IMR-90 (cell line): ENCODE measurements around the gene TMEM158. TPM values are rescaled to one million over a fixed set of nuclear protein-coding genes. Genes with fewer than 3 reads are reported as not detected.

Source experiments
- ATAC-seq: fragments of 200-7000 bp; cut with Tn5 transposase; 2 replicates; pipeline ENCODE4 v1.9.1; 2020; ENCODE audit warnings: low read depth, mild to moderate bottlenecking, moderate library complexity
- BruUV-seq: library from RNA; stranded (reverse); fragments of 400-500 nt; replicated peaks from 2 replicates; lab custom pipeline; 2021; lab: Mats Ljungman, UMichigan
- CTCF ChIA-PET: fragments of 300-600 bp; formaldehyde crosslinking; extraction: SDS; loops from one replicate; lab custom pipeline; 2021; ENCODE audit warnings: antibody characterized with exemption; lab: Yijun Ruan, JAX
- POLR2A ChIA-PET: fragments of 300-600 bp; sonication (Branson Sonifier 250); formaldehyde crosslinking; loops from one replicate; lab custom pipeline; 2022; ENCODE audit warnings: antibody characterized with exemption; ENCODE audit not compliant: unreplicated experiment; lab: Charles Lee
- DNase-seq: peaks from one replicate; pipeline ENCODE4 v3.0.0; 2013
- H2AFZ ChIP-seq: replicated peaks from 2 replicates; pipeline ENCODE3; 2013; ENCODE audit warnings: low read length, mild to moderate bottlenecking; ENCODE audit not compliant: poor library complexity
- H2AK5ac ChIP-seq: 2 replicates; pipeline ENCODE4 v1.6.1; 2013; ENCODE audit warnings: low read depth, low read length, inconsistent platforms
- H2AK9ac ChIP-seq: replicated peaks from 2 replicates; pipeline ENCODE3; 2013; ENCODE audit warnings: mild to moderate bottlenecking, low read depth, low read length, moderate library complexity; ENCODE audit not compliant: poor library complexity
- H2BK120ac ChIP-seq: 2 replicates; pipeline ENCODE4 v1.6.1; 2013; ENCODE audit warnings: low read depth, low read length, inconsistent platforms
- H2BK15ac ChIP-seq: 3 replicates; pipeline ENCODE4 v1.6.1; 2013; ENCODE audit warnings: low read depth, low read length, inconsistent platforms
- H2BK20ac ChIP-seq: 2 replicates; pipeline ENCODE4 v1.6.1; 2013; ENCODE audit warnings: low read depth, mild to moderate bottlenecking, inconsistent platforms, low read length, moderate library complexity
- H2BK5ac ChIP-seq: 2 replicates; pipeline ENCODE4 v1.6.1; 2013; ENCODE audit warnings: mild to moderate bottlenecking, low read depth, low read length, inconsistent platforms; ENCODE audit not compliant: poor library complexity, severe bottlenecking
- H3K14ac ChIP-seq: replicated peaks from 2 replicates; pipeline ENCODE4 v1.6.1; 2013; ENCODE audit warnings: low read depth, low read length, inconsistent platforms
- H3K18ac ChIP-seq: 2 replicates; pipeline ENCODE4 v1.6.1; 2013; ENCODE audit warnings: low read depth, low read length, control low read depth
- H3K23ac ChIP-seq: 2 replicates; pipeline ENCODE4 v1.6.1; 2013; ENCODE audit warnings: low read depth, low read length, inconsistent platforms
- H3K27ac ChIP-seq: 2 replicates; pipeline ENCODE4 v1.5.1; 2013; ENCODE audit warnings: mild to moderate bottlenecking, control low read depth, low read length; ENCODE audit not compliant: insufficient read depth
- H3K27me3 ChIP-seq: 2 replicates; pipeline ENCODE4 v1.6.1; 2013; ENCODE audit warnings: low read length; ENCODE audit not compliant: control insufficient read depth, insufficient read depth
- H3K36me3 ChIP-seq: 2 replicates; pipeline ENCODE4 v1.6.1; 2013; ENCODE audit warnings: low read length, mixed read lengths; ENCODE audit not compliant: control insufficient read depth, insufficient read depth
- H3K4ac ChIP-seq: 2 replicates; pipeline ENCODE4 v1.6.1; 2013; ENCODE audit warnings: low read depth, low read length, inconsistent platforms
- H3K4me1 ChIP-seq: 2 replicates; pipeline ENCODE4 v1.6.1; 2013; ENCODE audit warnings: low read length, mixed read lengths; ENCODE audit not compliant: control insufficient read depth, insufficient read depth
- H3K4me2 ChIP-seq: 2 replicates; pipeline ENCODE4 v1.6.1; 2013; ENCODE audit warnings: low read depth, mild to moderate bottlenecking, control low read depth, low read length, moderate library complexity
- H3K4me3 ChIP-seq: 2 replicates; pipeline ENCODE4 v1.5.1; 2013; ENCODE audit warnings: low read depth, mild to moderate bottlenecking, control low read depth, low read length, moderate library complexity; ENCODE audit not compliant: insufficient read depth
- H3K56ac ChIP-seq: 2 replicates; pipeline ENCODE4 v1.6.1; 2013; ENCODE audit warnings: low read length, inconsistent platforms; ENCODE audit not compliant: insufficient read depth; ENCODE audit errors: extremely low read depth
- H3K79me1 ChIP-seq, 2 experiments: 2 replicates each; pipeline ENCODE4 v1.6.1; 2013; ENCODE audit warnings: low read length in 2 of 2, inconsistent platforms in 1 of 2, low read depth in 1 of 2
- H3K9ac ChIP-seq: 2 replicates; pipeline ENCODE4 v1.6.1; 2013; ENCODE audit warnings: low read depth, low read length, control low read depth
- H3K9me1 ChIP-seq: 2 replicates; pipeline ENCODE4 v1.6.1; 2013; ENCODE audit warnings: low read length, inconsistent platforms; ENCODE audit not compliant: insufficient read depth
- H3K9me3 ChIP-seq: 2 replicates; pipeline ENCODE4 v1.6.1; 2013; ENCODE audit warnings: low read length; ENCODE audit not compliant: control insufficient read depth, insufficient read depth
- H4K20me1 ChIP-seq: 2 replicates; pipeline ENCODE4 v1.6.1; 2013; ENCODE audit warnings: low read length, inconsistent platforms; ENCODE audit not compliant: insufficient read depth
- H4K5ac ChIP-seq: 2 replicates; pipeline ENCODE4 v1.6.1; 2013; ENCODE audit warnings: mild to moderate bottlenecking, low read depth, low read length, control low read depth
- H4K8ac ChIP-seq, 2 experiments: 2 replicates each; pipeline ENCODE4 v1.6.1; 2013; ENCODE audit warnings: low read depth in 2 of 2, low read length in 2 of 2, control low read depth in 1 of 2, inconsistent platforms in 1 of 2
- H4K91ac ChIP-seq: 2 replicates; pipeline ENCODE4 v1.6.1; 2013; ENCODE audit warnings: low read depth, low read length, inconsistent platforms; ENCODE audit not compliant: insufficient read depth
- BHLHE40 ChIP-seq: fragments of 150-350 bp; IDR thresholded peaks from 2 replicates; pipeline ENCODE4 v1.6.1; 2016; ENCODE audit warnings: mild to moderate bottlenecking, low read depth, low read length
- CEBPB ChIP-seq: IDR thresholded peaks from 2 replicates; pipeline ENCODE4 v1.6.1; 2012; ENCODE audit warnings: low read depth, low read length, improper control_type of control experiment
- CHD1 ChIP-seq: IDR thresholded peaks from 2 replicates; pipeline ENCODE4 v1.6.1; 2012; ENCODE audit warnings: low read depth, low read length, improper control_type of control experiment
- CTCF ChIP-seq: conservative IDR thresholded peaks from 2 replicates; pipeline ENCODE4 v1.5.1; 2012; ENCODE audit warnings: mild to moderate bottlenecking, low read depth, low read length, improper control_type of control experiment
- FOS ChIP-seq: fragments of 150-350 bp; IDR thresholded peaks from 2 replicates; pipeline ENCODE4 v1.6.1; 2016; ENCODE audit warnings: low read depth, low read length
- MAZ ChIP-seq: IDR thresholded peaks from 2 replicates; pipeline ENCODE4 v1.6.1; 2012; ENCODE audit warnings: low read depth, mild to moderate bottlenecking, low read length, improper control_type of control experiment, moderate library complexity, borderline replicate concordance
- NFE2L2 ChIP-seq: fragments of 150-350 bp; IDR thresholded peaks from 2 replicates; pipeline ENCODE4 v1.6.1; 2016; ENCODE audit warnings: low read depth, mild to moderate bottlenecking, low read length
- RAD21 ChIP-seq: IDR thresholded peaks from 2 replicates; pipeline ENCODE4 v1.6.1; 2012; ENCODE audit warnings: low read length, improper control_type of control experiment
- SMC3 ChIP-seq: fragments of 150-350 bp; IDR thresholded peaks from 2 replicates; pipeline ENCODE4 v1.6.1; 2016; ENCODE audit warnings: low read depth, mild to moderate bottlenecking, antibody characterized with exemption, low read length, moderate library complexity
- WGBS, 2 experiments: methylation state at CpG; one replicate each; pipeline versions ENCODE4 v1.1.5 to v1.1.7; 2013; ENCODE audit warnings: missing lambda C conversion rate in 2 of 2; ENCODE audit not compliant: insufficient read length in 1 of 2; ENCODE audit errors: extremely low coverage in 2 of 2; 5-methylcytosine and 5-hydroxymethylcytosine counted together
- dilution Hi-C: fragments of 300-500 bp; cut with HindIII; formaldehyde crosslinking; loops from one replicate; pipeline ENCODE4 v1.14.3; 2018; ENCODE audit warnings: low sequenced_read_pairs; ENCODE audit not compliant: unreplicated experiment
- in situ Hi-C: fragments of 300-500 bp; cut with MboI; formaldehyde crosslinking; loops from 3 replicates; pipeline ENCODE4 v1.14.3; 2019; ENCODE audit warnings: low sequenced_read_pairs, inconsistent platforms, mixed read lengths
- intact Hi-C: fragments of 100-400 bp; cut with micrococcal nuclease; formaldehyde crosslinking; loops from 2 replicates; pipeline ENCODE4 v1.10.0; 2022
- polyA plus RNA-seq, 3 experiments: library from polyadenylated mRNA; depleted of rRNA; stranded (reverse); fragments of >200 nt; gene quantifications; 2 replicates each; pipeline ENCODE4 v1.2.3, GENCODE V29; 2012; ENCODE audit warnings: low replicate concordance in 1 of 3
- total RNA-seq: library from RNA; depleted of rRNA; stranded (reverse); fragments of >200 nt; gene quantifications from 2 replicates; pipeline ENCODE4 v1.2.3, GENCODE V29; 2012

Gene TMEM158
- total and polyA plus RNA-seq, 2 of the 4 experiments (the other 2 are of a cell fraction): 1.6 to 16.4 TPM

GRCh38 chr3:45210308-45211041, 15.6 kb downstream of the TMEM158 start (continued):
- TF ChIP-seq MAZ (peak; percentile 76; the same call in 1 of the 2 replicates), BHLHE40 (no peak), FOS (no peak)

GRCh38 chr3:45209526-45209925, 16.6 kb downstream of the TMEM158 start:
- DNase-seq (no peak), ATAC-seq (no peak)
- Histone ChIP-seq H3K4ac (peak overlapping the region; percentile 38), H2AK5ac (peak overlapping the region; percentile 91), H3K14ac (peak overlapping the region; percentile 38), H4K20me1 (no peaks in the 10 kb centered on the region), H3K4me3 (no peak overlapping the region), H3K79me1 (no peaks in the 10 kb centered on the region), H3K9me1 (peaks cover 11% of the 10 kb centered on the region), H4K5ac (peak overlapping the region; percentile 86; the same call in 1 of the 2 replicates), H2BK120ac (peak overlapping the region; percentile 94), H3K18ac (peak overlapping the region; percentile 4), H2BK15ac (peak overlapping the region; percentile 41; the same call in 1 of the 3 replicates), H3K56ac (no peak overlapping the region), H3K23ac (peak overlapping the region; percentile 23; the same call in 1 of the 2 replicates), H3K4me2 (no peak overlapping the region), H3K9ac (no peak overlapping the region), H4K8ac (peak overlapping the region; percentile 13 to 65), H3K9me3 (no peaks in the 10 kb centered on the region), H3K27ac (peak overlapping the region; percentile 20), H3K27me3 (no peaks in the 10 kb centered on the region), H3K36me3 (no peaks in the 10 kb centered on the region), H3K4me1 (peaks cover 17% of the 10 kb centered on the region), H2BK20ac (peak overlapping the region; percentile 77; the same call in 1 of the 2 replicates), H4K91ac (peak overlapping the region; percentile 83), H2BK5ac (peak overlapping the region; percentile 12), H2AFZ (no peak overlapping the region), H2AK9ac (no peak overlapping the region)
- no TSS peak for BruUV-seq
- dilution Hi-C loops: no loop called here
- ChIA-PET CTCF (interaction anchor here (0.6 to 3.6 kb wide), 3 partner anchors 106 to 168 kb away, joined by 4 to 23 read pairs (median 4); no protein-coding TSS in a partner anchor), POLR2A (interaction anchor here (0.6 to 1.2 kb wide), 4 partner anchors 9 to 86 kb away, joined by 3 to 5 read pairs (median 3); no protein-coding TSS in a partner anchor)
- intact Hi-C loops: no loop called here
- TF ChIP-seq NFE2L2 (no peak), CEBPB (no peak), SMC3 (no peak), CTCF (no peak), RAD21 (no peak), CHD1 (no peak)
- in situ Hi-C loops: loop anchor here (5.0 to 10.0 kb wide), 2 partner anchors 72 to 455 kb away; no protein-coding TSS in a partner anchor
- no CpG with 5 or more reads among the region's 3 CpGs for WGBS, 2 experiments
